Astrocyte (in vitro differentiated cells and primary cell): ENCODE measurements around the gene FBN1. TPM values are rescaled to one million over a fixed set of nuclear protein-coding genes. Genes with fewer than 3 reads are reported as not detected.
A peak's percentile ranks its signal among the peaks of the same experiment; 100 is the strongest.

ENCODE experiments used
- DNase-seq: peaks from one replicate; pipeline ENCODE4 v3.0.0-alpha.2; 2010; ENCODE audit warnings: low read depth
- FAIRE-seq: peaks from 2 replicates; lab custom pipeline; 2011; peaks lifted over from hg19 to GRCh38; lab: Jason Lieb, UNC
- H2AFZ ChIP-seq: 2 replicates; pipeline ENCODE4 v1.6.0; 2012; ENCODE audit warnings: low read depth, low read length, inconsistent platforms
- H3K27ac ChIP-seq: 2 replicates; pipeline ENCODE4 v1.5.1; 2011; ENCODE audit warnings: low read depth, low read length, inconsistent platforms
- H3K27me3 ChIP-seq: 2 replicates; pipeline ENCODE4 v1.6.0; 2011; ENCODE audit warnings: low read length, inconsistent platforms; ENCODE audit not compliant: insufficient read depth
- H3K36me3 ChIP-seq: 2 replicates; pipeline ENCODE4 v1.5.1; 2011; ENCODE audit warnings: low read length, inconsistent platforms; ENCODE audit not compliant: insufficient read depth
- H3K4me1 ChIP-seq: 2 replicates; pipeline ENCODE4 v1.5.1; 2011; ENCODE audit warnings: low read length, inconsistent platforms; ENCODE audit not compliant: insufficient read depth
- H3K4me2 ChIP-seq: 2 replicates; pipeline ENCODE4 v1.6.0; 2012; ENCODE audit warnings: low read length, inconsistent platforms
- H3K4me3 ChIP-seq: 2 replicates; pipeline ENCODE4 v1.5.1; 2011; ENCODE audit warnings: low read depth, mild to moderate bottlenecking, low read length, inconsistent platforms; ENCODE audit not compliant: insufficient read depth
- H3K79me2 ChIP-seq: 2 replicates; pipeline ENCODE4 v1.6.0; 2012; ENCODE audit warnings: mild to moderate bottlenecking, low read length, inconsistent platforms; ENCODE audit not compliant: insufficient read depth
- H3K9ac ChIP-seq: 2 replicates; pipeline ENCODE4 v1.6.0; 2012; ENCODE audit warnings: mild to moderate bottlenecking, low read length, inconsistent platforms
- H3K9me3 ChIP-seq: 2 replicates; pipeline ENCODE4 v1.5.1; 2012; ENCODE audit warnings: low read depth, mild to moderate bottlenecking, low read length, inconsistent platforms; ENCODE audit not compliant: insufficient read depth
- H4K20me1 ChIP-seq: 2 replicates; pipeline ENCODE4 v1.6.0; 2012; ENCODE audit warnings: low read length, inconsistent platforms; ENCODE audit not compliant: insufficient read depth
- H3K27ac Mint-ChIP-seq: one replicate; pipeline ENCODE4 v1.8.0; 2021; ENCODE audit warnings: mild to moderate bottlenecking, mixed read lengths; ENCODE audit not compliant: unreplicated experiment
- H3K27me3 Mint-ChIP-seq: one replicate; pipeline ENCODE4 v1.8.0; 2021; ENCODE audit warnings: low read depth, mixed read lengths; ENCODE audit not compliant: unreplicated experiment
- H3K36me3 Mint-ChIP-seq: one replicate; pipeline ENCODE4 v1.8.0; 2021; ENCODE audit warnings: low read depth, mixed read lengths; ENCODE audit not compliant: unreplicated experiment
- H3K4me1 Mint-ChIP-seq: one replicate; pipeline ENCODE4 v1.8.0; 2021; ENCODE audit warnings: low read depth, mixed read lengths; ENCODE audit not compliant: unreplicated experiment
- H3K4me3 Mint-ChIP-seq: one replicate; pipeline ENCODE4 v1.8.0; 2021; ENCODE audit warnings: mild to moderate bottlenecking, moderate library complexity, mixed read lengths; ENCODE audit not compliant: unreplicated experiment
- H3K9me3 Mint-ChIP-seq: one replicate; pipeline ENCODE4 v1.8.0; 2021; ENCODE audit warnings: mild to moderate bottlenecking, mixed read lengths; ENCODE audit not compliant: unreplicated experiment
- CTCF ChIP-seq: IDR thresholded peaks from 2 replicates; pipeline ENCODE4 v1.5.1; 2011; ENCODE audit warnings: low read depth, mild to moderate bottlenecking, inconsistent platforms, low read length, moderate library complexity; ENCODE audit not compliant: insufficient read depth
- EZH2 ChIP-seq: IDR thresholded peaks from 2 replicates; pipeline ENCODE4 v1.6.1; 2012; ENCODE audit warnings: mild to moderate bottlenecking, low read length, inconsistent platforms; ENCODE audit not compliant: insufficient read depth
- total RNA-seq: library from RNA; stranded (reverse); gene quantifications from 2 replicates; pipeline ENCODE4 v1.2.1, GENCODE V29; 2021

FBN1 gene
- total RNA-seq, 1 donor from 2014 or later: 210 TPM

- H3K79me2 ChIP-seq: peaks cover 2% of the 10 kb centered on the region
Measured at GRCh38 chr15:48470096-48470495, 175.4 kb downstream of the FBN1 start.

GRCh38 chr15:48469681-48470080 is 175.8 kb downstream of the FBN1 start:
- peaks cover 96% of the 10 kb centered on the region for H3K36me3 ChIP-seq
- peak overlapping the region; percentile 54 for H3K27ac Mint-ChIP-seq
- no peak for FAIRE-seq
- H2AFZ ChIP-seq: no peak overlapping the region
- peaks cover 18% of the 10 kb centered on the region for H3K4me1 Mint-ChIP-seq
- H3K4me3 Mint-ChIP-seq: no peak overlapping the region
- H3K27me3 Mint-ChIP-seq: no peaks in the 10 kb centered on the region
- H3K9me3 ChIP-seq: no peaks in the 10 kb centered on the region
- H4K20me1 ChIP-seq: peaks cover 13% of the 10 kb centered on the region
- peak overlapping the region; percentile 28 for H3K4me2 ChIP-seq
- H3K9me3 Mint-ChIP-seq: peaks cover 4% of the 10 kb centered on the region
- DNase-seq: peak; percentile 52
- H3K4me1 ChIP-seq: peaks cover 15% of the 10 kb centered on the region
- no peaks in the 10 kb centered on the region for H3K27me3 ChIP-seq
- TF ChIP-seq CTCF: no peak
- no peak for TF ChIP-seq EZH2
- peaks cover 2% of the 10 kb centered on the region for H3K79me2 ChIP-seq
- peak overlapping the region; percentile 37 for H3K27ac ChIP-seq
- peaks cover 69% of the 10 kb centered on the region for H3K36me3 Mint-ChIP-seq
- H3K9ac ChIP-seq: no peak overlapping the region
- no peak overlapping the region for H3K4me3 ChIP-seq

More at GRCh38 chr15:48470096-48470495, 175.4 kb downstream of the FBN1 start:
- DNase-seq (no peak), FAIRE-seq (no peak)
- H3K9me3 ChIP-seq: no peaks in the 10 kb centered on the region
- H3K9ac ChIP-seq: no peak overlapping the region
- no peak overlapping the region for H3K4me3 Mint-ChIP-seq
- TF ChIP-seq CTCF (no peak), EZH2 (no peak)
- peak overlapping the region; percentile 37 for H3K27ac ChIP-seq
- no peak overlapping the region for H3K27ac Mint-ChIP-seq
- H4K20me1 ChIP-seq: peaks cover 13% of the 10 kb centered on the region
- H3K4me1 ChIP-seq: peaks cover 15% of the 10 kb centered on the region
- H2AFZ ChIP-seq: no peak overlapping the region
- H3K27me3 Mint-ChIP-seq: no peaks in the 10 kb centered on the region
- peak overlapping the region; percentile 28 for H3K4me2 ChIP-seq
- H3K36me3 Mint-ChIP-seq: peaks cover 67% of the 10 kb centered on the region
- H3K36me3 ChIP-seq: peaks cover 93% of the 10 kb centered on the region
- H3K4me1 Mint-ChIP-seq: peaks cover 18% of the 10 kb centered on the region
- H3K9me3 Mint-ChIP-seq: peaks cover 4% of the 10 kb centered on the region
- H3K4me3 ChIP-seq: no peak overlapping the region
- no peaks in the 10 kb centered on the region for H3K27me3 ChIP-seq

- Histone ChIP-seq H2AFZ (no peak overlapping the region), H4K20me1 (peaks cover 13% of the 10 kb centered on the region), H3K4me3 (no peak overlapping the region), H3K27me3 (no peaks in the 10 kb centered on the region), H3K9ac (no peak overlapping the region), H3K79me2 (peaks cover 2% of the 10 kb centered on the region), H3K4me2 (peak overlapping the region; percentile 28), H3K36me3 (peaks cover 94% of the 10 kb centered on the region), H3K27ac (peak overlapping the region; percentile 37), H3K4me1 (peaks cover 15% of the 10 kb centered on the region), H3K9me3 (no peaks in the 10 kb centered on the region)
- Mint-ChIP-seq H3K27ac (peak overlapping the region; percentile 54), H3K36me3 (peaks cover 72% of the 10 kb centered on the region), H3K9me3 (peaks cover 4% of the 10 kb centered on the region), H3K27me3 (no peaks in the 10 kb centered on the region), H3K4me1 (peaks cover 18% of the 10 kb centered on the region), H3K4me3 (no peak overlapping the region)
- FAIRE-seq (no peak), DNase-seq (peak; percentile 34)
- no peak for TF ChIP-seq EZH2
Measured at GRCh38 chr15:48469271-48469670, 176.2 kb downstream of the FBN1 start.
